GM21619 (cell line): ENCODE results near the gene IFNK.

Experiments
- ATAC-seq: cut with Tn5 transposase; IDR thresholded peaks from one replicate; pipeline ENCODE4 v1.9.1; 2021; ENCODE audit not compliant: unreplicated experiment

Gene IFNK

GRCh38 chr9:27537027-27537435 is 12.9 kb downstream of the IFNK start:
- ATAC-seq = no peak

GRCh38 chr9:27537756-27538155 is 13.7 kb downstream of the IFNK start:
- ATAC-seq = no peak

- peak; percentile 53 for ATAC-seq
Measured at GRCh38 chr9:27538647-27539046, 14.6 kb downstream of the IFNK start.

- peak; percentile 37 for ATAC-seq
Measured at GRCh38 chr9:27539479-27540441, 15.7 kb downstream of the IFNK start.

GRCh38 chr9:27540502-27540901 is 16.4 kb downstream of the IFNK start:
- ATAC-seq = no peak

- ATAC-seq = no peak
Measured at GRCh38 chr9:27541740-27542139, 17.6 kb downstream of the IFNK start.

- ATAC-seq = no peak
Measured at GRCh38 chr9:27542508-27542907, 18.4 kb downstream of the IFNK start.

- ATAC-seq = no peak
Measured at GRCh38 chr9:27545471-27545870, 21.4 kb downstream of the IFNK start.

- ATAC-seq = no peak
Measured at GRCh38 chr9:27548055-27548741, 24.1 kb downstream of the IFNK start.

- no peak for ATAC-seq
Measured at GRCh38 chr9:27549196-27549755, 25.2 kb downstream of the IFNK start.

- ATAC-seq = no peak
Measured at GRCh38 chr9:27554712-27555111, 30.6 kb downstream of the IFNK start.

GRCh38 chr9:27556470-27556869 is 32.4 kb downstream of the IFNK start:
- ATAC-seq = no peak

GRCh38 chr9:27558307-27558706 is 34.2 kb downstream of the IFNK start:
- ATAC-seq = no peak

GRCh38 chr9:27560457-27560856 is 36.4 kb downstream of the IFNK start:
- no peak for ATAC-seq

GRCh38 chr9:27561685-27562084 is 37.6 kb downstream of the IFNK start:
- peak; percentile 55 for ATAC-seq

GRCh38 chr9:27563738-27564430 is 39.8 kb downstream of the IFNK start:
- ATAC-seq = no peak

GRCh38 chr9:27564670-27565069 is 40.6 kb downstream of the IFNK start:
- ATAC-seq = no peak

GRCh38 chr9:27565696-27566095 is 41.6 kb downstream of the IFNK start:
- no peak for ATAC-seq

GRCh38 chr9:27566118-27566517 is 42.0 kb downstream of the IFNK start:
- ATAC-seq = no peak

GRCh38 chr9:27569406-27569805 is 45.3 kb downstream of the IFNK start:
- no peak for ATAC-seq

GRCh38 chr9:27571011-27571410 is 46.9 kb downstream of the IFNK start:
- no peak for ATAC-seq
